Caco-2 (cell line): ENCODE data around the gene GRK5. TPM values are rescaled to one million over a fixed set of nuclear protein-coding genes. Genes with fewer than 3 reads are reported as not detected.

Experiments used
- BruUV-seq: library from RNA; stranded (reverse); fragments of 400-500 nt; replicated peaks from 2 replicates; lab custom pipeline; 2021; lab: Mats Ljungman, UMichigan
- CTCF ChIA-PET: fragments of 300-600 bp; sonication (Branson Sonifier 250); formaldehyde crosslinking; loops from one replicate; lab custom pipeline; 2022; ENCODE audit warnings: antibody characterized with exemption; lab: Charles Lee
- POLR2A ChIA-PET: fragments of 300-600 bp; sonication (Branson Sonifier 250); formaldehyde crosslinking; loops from one replicate; lab custom pipeline; 2022; ENCODE audit warnings: antibody characterized with exemption; lab: Charles Lee
- DNase-seq, 2 experiments: peaks; one replicate each; pipeline versions ENCODE4 v3.0.0 to v3.0.0-alpha.2; 2020 to 2022
- H3K27me3 ChIP-seq: replicated peaks from 2 replicates; pipeline ENCODE4 v1.6.0; 2011; ENCODE audit warnings: low read length; ENCODE audit not compliant: control insufficient read depth, insufficient read depth
- H3K36me3 ChIP-seq: 2 replicates; pipeline ENCODE4 v1.5.1; 2011; ENCODE audit warnings: low read length; ENCODE audit not compliant: control insufficient read depth, insufficient read depth
- H3K4me1 ChIP-seq: fragments of 250-450 bp; sonication (Bioruptor Pico); 2 replicates; pipeline ENCODE4 v1.5.1; 2020; ENCODE audit warnings: mild to moderate bottlenecking
- H3K4me3 ChIP-seq: 2 replicates; pipeline ENCODE4 v1.5.1; 2011; ENCODE audit warnings: low read depth, mild to moderate bottlenecking, control low read depth, low read length
- H3K9me3 ChIP-seq: fragments of 250-450 bp; sonication (Bioruptor Pico); 2 replicates; pipeline ENCODE4 v1.5.1; 2020; ENCODE audit warnings: mild to moderate bottlenecking, moderate library complexity
- H3K27ac Mint-ChIP-seq: one replicate; pipeline ENCODE4 v1.8.0; 2022; ENCODE audit warnings: mixed read lengths; ENCODE audit not compliant: unreplicated experiment
- H3K27me3 Mint-ChIP-seq: one replicate; pipeline ENCODE4 v1.8.0; 2022; ENCODE audit warnings: mixed read lengths; ENCODE audit not compliant: insufficient read depth, unreplicated experiment
- H3K36me3 Mint-ChIP-seq: one replicate; pipeline ENCODE4 v1.8.0; 2022; ENCODE audit warnings: mild to moderate bottlenecking, mixed read lengths; ENCODE audit not compliant: insufficient read depth, unreplicated experiment
- H3K4me1 Mint-ChIP-seq: one replicate; pipeline ENCODE4 v1.8.0; 2022; ENCODE audit warnings: low read depth, mixed read lengths; ENCODE audit not compliant: unreplicated experiment
- H3K4me3 Mint-ChIP-seq: one replicate; pipeline ENCODE4 v1.8.0; 2022; ENCODE audit warnings: mild to moderate bottlenecking, moderate library complexity, mixed read lengths; ENCODE audit not compliant: unreplicated experiment
- H3K9me3 Mint-ChIP-seq: one replicate; pipeline ENCODE4 v1.8.0; 2022; ENCODE audit warnings: mixed read lengths; ENCODE audit not compliant: unreplicated experiment
- CTCF ChIP-seq, 2 experiments: fragments of 200-600 bp in 1 of 2; IDR thresholded peaks; 1 replicate in 1 of 2; 2 replicates in 1 of 2; pipeline versions ENCODE4 v1.5.1 to v1.8.0; 2011 to 2022; ENCODE audit warnings: antibody characterized with exemption in 1 of 2, control low read depth in 1 of 2, inconsistent platforms in 1 of 2, low read depth in 1 of 2, low read length in 1 of 2, mild to moderate bottlenecking in 1 of 2, moderate library complexity in 1 of 2; ENCODE audit not compliant: insufficient read depth in 1 of 2, severe bottlenecking in 1 of 2, unreplicated experiment in 1 of 2
- intact Hi-C: fragments of 100-400 bp; cut with micrococcal nuclease; formaldehyde crosslinking; loops from one replicate; pipeline ENCODE4 v1.10.0; 2022; ENCODE audit not compliant: unreplicated experiment
- total RNA-seq: library from RNA; stranded (reverse); gene quantifications from 2 replicates; pipeline ENCODE4 v1.2.3, GENCODE V29; 2022

GRK5 gene
- total RNA-seq, 1 experiment from 2014 or later: 7.7 TPM

DNA sequence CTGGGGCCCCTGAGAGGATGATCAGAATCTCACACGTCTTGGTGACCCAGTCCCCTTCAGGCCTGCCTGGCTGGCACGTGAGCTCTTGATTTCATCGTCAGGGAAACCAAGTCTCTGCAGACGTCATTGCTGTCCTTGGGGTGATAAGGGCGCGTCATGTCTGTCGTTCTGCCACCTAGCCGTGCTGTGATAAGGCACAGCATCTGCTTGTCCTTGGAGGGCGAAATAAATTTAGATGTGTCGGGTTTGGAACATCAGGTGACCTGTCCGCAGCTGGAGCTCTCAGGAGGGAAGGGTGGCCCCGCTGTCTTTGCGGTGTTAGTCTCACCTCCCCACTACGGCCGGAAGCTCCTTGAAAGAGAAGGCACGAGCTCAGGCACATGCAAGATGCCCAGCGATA, 129.2 kb downstream of the GRK5 start:
- H3K4me1 ChIP-seq: peaks cover 16% of the 10 kb centered on the region
- POLR2A ChIA-PET: no interaction called here
- CTCF ChIA-PET: no interaction called here
- H3K36me3 ChIP-seq: no peaks in the 10 kb centered on the region
- no TSS peak for BruUV-seq
- Mint-ChIP-seq H3K4me1 (peaks cover 16% of the 10 kb centered on the region), H3K36me3 (peaks cover 5% of the 10 kb centered on the region), H3K9me3 (no peaks in the 10 kb centered on the region), H3K27ac (no peak overlapping the region), H3K4me3 (no peak overlapping the region), H3K27me3 (no peaks in the 10 kb centered on the region)
- intact Hi-C loops: no loop called here
- H3K27me3 ChIP-seq: no peaks in the 10 kb centered on the region
- DNase-seq: no peak
- no peak overlapping the region for H3K4me3 ChIP-seq
- H3K9me3 ChIP-seq: no peaks in the 10 kb centered on the region
- TF ChIP-seq CTCF (IDR thresholded peaks at IDR 0.05; ENCODE audit: insufficient read depth in 1 of 2, low read depth in 1 of 2, low read length in 1 of 2, severe bottlenecking in 1 of 2, unreplicated experiment in 1 of 2): no peak

GRCh38 chr10:119337223-119337622, 129.9 kb downstream of the GRK5 start:
- POLR2A ChIA-PET: no interaction called here
- CTCF ChIA-PET: no interaction called here
- BruUV-seq: no TSS peak

GRCh38 chr10:119337796-119338432, 130.5 kb downstream of the GRK5 start:
- Mint-ChIP-seq H3K27ac (no peak overlapping the region), H3K27me3 (no peaks in the 10 kb centered on the region), H3K36me3 (peaks cover 5% of the 10 kb centered on the region)

More at GRCh38 chr10:119337223-119337622, 129.9 kb downstream of the GRK5 start:
- no peak for DNase-seq
- Mint-ChIP-seq H3K27me3 (no peaks in the 10 kb centered on the region), H3K4me3 (no peak overlapping the region), H3K4me1 (peaks cover 17% of the 10 kb centered on the region), H3K36me3 (peaks cover 5% of the 10 kb centered on the region), H3K27ac (no peak overlapping the region), H3K9me3 (no peaks in the 10 kb centered on the region)
- TF ChIP-seq CTCF (IDR thresholded peaks at IDR 0.05; ENCODE audit: insufficient read depth in 1 of 2, low read depth in 1 of 2, low read length in 1 of 2, severe bottlenecking in 1 of 2, unreplicated experiment in 1 of 2): no peak
- Histone ChIP-seq H3K27me3 (no peaks in the 10 kb centered on the region), H3K36me3 (no peaks in the 10 kb centered on the region), H3K9me3 (no peaks in the 10 kb centered on the region), H3K4me1 (peaks cover 10% of the 10 kb centered on the region), H3K4me3 (no peak overlapping the region)
- intact Hi-C loops: no loop called here

More at GRCh38 chr10:119337796-119338432, 130.5 kb downstream of the GRK5 start:
- Histone ChIP-seq H3K36me3 (no peaks in the 10 kb centered on the region), H3K4me1 (peaks cover 8% of the 10 kb centered on the region), H3K27me3 (no peaks in the 10 kb centered on the region), H3K9me3 (no peaks in the 10 kb centered on the region), H3K4me3 (no peak overlapping the region)
- peaks cover 11% of the 10 kb centered on the region for H3K4me1 Mint-ChIP-seq
- ChIA-PET CTCF (no interaction called here), POLR2A (no interaction called here)
- no peak overlapping the region for H3K4me3 Mint-ChIP-seq
- no peaks in the 10 kb centered on the region for H3K9me3 Mint-ChIP-seq
- BruUV-seq: no TSS peak
- DNase-seq: no peak
- TF ChIP-seq CTCF (IDR thresholded peaks at IDR 0.05; ENCODE audit: insufficient read depth in 1 of 2, low read depth in 1 of 2, low read length in 1 of 2, severe bottlenecking in 1 of 2, unreplicated experiment in 1 of 2): no peak
- intact Hi-C loops: no loop called here
